Measurements from ENCODE around the gene ATP11A.
"Not testable (repeated sequence)": the region's sequence is repeated elsewhere in the genome, so short reads cannot be mapped to it uniquely, and the experiment has no call there.

Gene ATP11A

GRCh38 chr13:112867301-112867711 is 177.5 kb downstream of the ATP11A start:
- DNase-seq (ENCODE audit: low read depth, low spot score) = no peak
- Histone ChIP-seq H3K4me1 (ENCODE audit: insufficient read depth, insufficient read length) (no peaks in the 10 kb centered on the region), H3K4me3 (ENCODE audit: insufficient read length, low read depth) (no peak overlapping the region), H3K27me3 (ENCODE audit: insufficient read depth, insufficient read length) (no peaks in the 10 kb centered on the region), H3K9me3 (ENCODE audit: insufficient read depth, low read length) (no peaks in the 10 kb centered on the region), H3K9ac (ENCODE audit: insufficient read length, low read depth) (no peak overlapping the region), H3K36me3 (ENCODE audit: insufficient read depth, insufficient read length, low read length) (peaks cover 23% of the 10 kb centered on the region)
- TF ChIP-seq YY1 (IDR thresholded peaks at IDR 0.05; ENCODE audit: insufficient read depth, insufficient read length) (no peak), SUZ12 (IDR thresholded peaks at IDR 0.05; ENCODE audit: extremely low read depth, insufficient read depth, insufficient read length) (no peak), ZNF274 (IDR thresholded peaks at IDR 0.05; ENCODE audit: low read depth, low read length) (no peak)

GRCh38 chr13:112868308-112868707 is 178.5 kb downstream of the ATP11A start:
- Histone ChIP-seq H3K4me1 (ENCODE audit: insufficient read depth, insufficient read length) (no peaks in the 10 kb centered on the region), H3K4me3 (ENCODE audit: insufficient read length, low read depth) (no peak overlapping the region)
- DNase-seq (ENCODE audit: low read depth, low spot score) = no peak

GRCh38 chr13:112869202-112870050 is 179.6 kb downstream of the ATP11A start:
- peaks cover 5% of the 10 kb centered on the region for H3K4me1 ChIP-seq (ENCODE audit: insufficient read depth, insufficient read length)
- no peaks in the 10 kb centered on the region for H3K27me3 ChIP-seq (ENCODE audit: insufficient read depth, insufficient read length)
- no peak for DNase-seq (ENCODE audit: low read depth, low spot score)
- TF ChIP-seq SUZ12 (IDR thresholded peaks at IDR 0.05; ENCODE audit: extremely low read depth, insufficient read depth, insufficient read length) (no peak), YY1 (IDR thresholded peaks at IDR 0.05; ENCODE audit: insufficient read depth, insufficient read length) (no peak), ZNF274 (IDR thresholded peaks at IDR 0.05; ENCODE audit: low read depth, low read length) (no peak)
- no peak overlapping the region for H3K9ac ChIP-seq (ENCODE audit: insufficient read length, low read depth)
- H3K36me3 ChIP-seq (ENCODE audit: insufficient read depth, insufficient read length, low read length) = peaks cover 26% of the 10 kb centered on the region
- H3K4me3 ChIP-seq (ENCODE audit: insufficient read length, low read depth) = no peak overlapping the region
- H3K9me3 ChIP-seq (ENCODE audit: insufficient read depth, low read length) = peaks cover 3% of the 10 kb centered on the region; the same call in 1 of the 2 replicates

More at GRCh38 chr13:112868308-112868707, 178.5 kb downstream of the ATP11A start:
- no peaks in the 10 kb centered on the region for H3K27me3 ChIP-seq (ENCODE audit: insufficient read depth, insufficient read length)
- no peak for TF ChIP-seq SUZ12 (IDR thresholded peaks at IDR 0.05; ENCODE audit: extremely low read depth, insufficient read depth, insufficient read length)
- TF ChIP-seq YY1 (IDR thresholded peaks at IDR 0.05; ENCODE audit: insufficient read depth, insufficient read length) = no peak
- TF ChIP-seq ZNF274 (IDR thresholded peaks at IDR 0.05; ENCODE audit: low read depth, low read length) = no peak
- peaks cover 21% of the 10 kb centered on the region for H3K36me3 ChIP-seq (ENCODE audit: insufficient read depth, insufficient read length, low read length)
- peaks cover 3% of the 10 kb centered on the region; the same call in 1 of the 2 replicates for H3K9me3 ChIP-seq (ENCODE audit: insufficient read depth, low read length)
- H3K9ac ChIP-seq (ENCODE audit: insufficient read length, low read depth) = no peak overlapping the region

- peaks cover 26% of the 10 kb centered on the region for H3K36me3 ChIP-seq (ENCODE audit: insufficient read depth, insufficient read length, low read length)
- TF ChIP-seq SUZ12 (IDR thresholded peaks at IDR 0.05; ENCODE audit: extremely low read depth, insufficient read depth, insufficient read length) (no peak), ZNF274 (IDR thresholded peaks at IDR 0.05; ENCODE audit: low read depth, low read length) (no peak), YY1 (IDR thresholded peaks at IDR 0.05; ENCODE audit: insufficient read depth, insufficient read length) (no peak)
- peaks cover 3% of the 10 kb centered on the region; the same call in 1 of the 2 replicates for H3K9me3 ChIP-seq (ENCODE audit: insufficient read depth, low read length)
- no peak overlapping the region for H3K4me3 ChIP-seq (ENCODE audit: insufficient read length, low read depth)
- no peaks in the 10 kb centered on the region for H3K27me3 ChIP-seq (ENCODE audit: insufficient read depth, insufficient read length)
- DNase-seq (ENCODE audit: low read depth, low spot score) = no peak
- no peak overlapping the region for H3K9ac ChIP-seq (ENCODE audit: insufficient read length, low read depth)
- H3K4me1 ChIP-seq (ENCODE audit: insufficient read depth, insufficient read length) = peaks cover 5% of the 10 kb centered on the region
These were observed 180.2 kb downstream of the ATP11A start for GRCh38 chr13:112870051-112870331.

- TF ChIP-seq SUZ12 (IDR thresholded peaks at IDR 0.05; ENCODE audit: extremely low read depth, insufficient read depth, insufficient read length) (no peak), YY1 (IDR thresholded peaks at IDR 0.05; ENCODE audit: insufficient read depth, insufficient read length) (no peak), ZNF274 (IDR thresholded peaks at IDR 0.05; ENCODE audit: low read depth, low read length) (no peak)
- peaks cover 29% of the 10 kb centered on the region for H3K36me3 ChIP-seq (ENCODE audit: insufficient read depth, insufficient read length, low read length)
- no peak for DNase-seq (ENCODE audit: low read depth, low spot score)
- H3K4me1 ChIP-seq (ENCODE audit: insufficient read depth, insufficient read length) = peaks cover 5% of the 10 kb centered on the region
- no peak overlapping the region for H3K4me3 ChIP-seq (ENCODE audit: insufficient read length, low read depth)
- no peak overlapping the region for H3K9ac ChIP-seq (ENCODE audit: insufficient read length, low read depth)
- no peaks in the 10 kb centered on the region for H3K27me3 ChIP-seq (ENCODE audit: insufficient read depth, insufficient read length)
- H3K9me3 ChIP-seq (ENCODE audit: insufficient read depth, low read length) = peaks cover 3% of the 10 kb centered on the region; the same call in 1 of the 2 replicates
These were observed 181.0 kb downstream of the ATP11A start for GRCh38 chr13:112870737-112871287.

- TF ChIP-seq SUZ12 (IDR thresholded peaks at IDR 0.05; ENCODE audit: extremely low read depth, insufficient read depth, insufficient read length) (no peak), ZNF274 (IDR thresholded peaks at IDR 0.05; ENCODE audit: low read depth, low read length) (no peak), YY1 (IDR thresholded peaks at IDR 0.05; ENCODE audit: insufficient read depth, insufficient read length) (no peak)
- Histone ChIP-seq H3K4me3 (ENCODE audit: insufficient read length, low read depth) (no peak overlapping the region), H3K9me3 (ENCODE audit: insufficient read depth, low read length) (peaks cover 3% of the 10 kb centered on the region; the same call in 1 of the 2 replicates), H3K27me3 (ENCODE audit: insufficient read depth, insufficient read length) (no peaks in the 10 kb centered on the region), H3K36me3 (ENCODE audit: insufficient read depth, insufficient read length, low read length) (peaks cover 33% of the 10 kb centered on the region), H3K4me1 (ENCODE audit: insufficient read depth, insufficient read length) (peaks cover 5% of the 10 kb centered on the region), H3K9ac (ENCODE audit: insufficient read length, low read depth) (no peak overlapping the region)
- no peak for DNase-seq (ENCODE audit: low read depth, low spot score)
These were observed 181.9 kb downstream of the ATP11A start for GRCh38 chr13:112871742-112872141.

- not testable (repeated sequence) for H3K4me1 ChIP-seq (ENCODE audit: insufficient read depth, insufficient read length); H3K9ac ChIP-seq (ENCODE audit: insufficient read length, low read depth); H3K4me3 ChIP-seq (ENCODE audit: insufficient read length, low read depth); DNase-seq (ENCODE audit: low read depth, low spot score); H3K9me3 ChIP-seq (ENCODE audit: insufficient read depth, low read length); H3K27me3 ChIP-seq (ENCODE audit: insufficient read depth, insufficient read length)
- peaks cover 31% of the 10 kb centered on the region for H3K36me3 ChIP-seq (ENCODE audit: insufficient read depth, insufficient read length, low read length)
These were observed 183.1 kb downstream of the ATP11A start for GRCh38 chr13:112872657-112873631.

Measured in NT2/D1 (cell line).